Measurements from ENCODE around the gene ZNF526. TPM values are rescaled to one million over a fixed set of nuclear protein-coding genes. Genes with fewer than 3 reads are reported as not detected.
A peak's percentile ranks its signal among the peaks of the same experiment; 100 is the strongest.

Gene ZNF526
- total RNA-seq, 2 experiments from 2014 or later = 5.0 to 6.2 TPM

GRCh38 chr19:42229301-42229854 lies 9.3 kb downstream of the ZNF526 start:
- Mint-ChIP-seq H3K27me3 (no peaks in the 10 kb centered on the region), H3K4me3 (no peak overlapping the region), H3K36me3 (ENCODE audit: low read depth) (peaks cover 92% of the 10 kb centered on the region), H3K27ac (peak overlapping the region; percentile 59), H3K4me1 (ENCODE audit: low read depth) (peaks cover 17% of the 10 kb centered on the region), H3K9me3 (no peaks in the 10 kb centered on the region)
- intact Hi-C loops (cut with DNase I, micrococcal nuclease) = no loop called here
- no peak for DNase-seq
- H3K27ac ChIP-seq (ENCODE audit: low read depth in 1 of 2, low read length in 2 of 2) = no peak overlapping the region
- peaks cover 16% of the 10 kb centered on the region for H3K4me1 ChIP-seq (ENCODE audit: insufficient read depth, low read length)
- H3K4me3 ChIP-seq (ENCODE audit: low read length) = no peak overlapping the region
- peaks cover 85% of the 10 kb centered on the region for H3K36me3 ChIP-seq (ENCODE audit: insufficient read depth, low read length)
- ChIA-PET POLR2A (interaction anchor here (1.1 kb wide), 2 partner anchors 11 to 13 kb away, joined by 3 to 4 read pairs; partner anchors contain the start of gene GSK3A), CTCF (interaction anchor here (2.0 kb wide), 1 partner anchor 13 kb away, joined by 7 read pairs; the partner anchor contains the start of gene GSK3A)
- ATAC-seq (ENCODE audit: poor library complexity) = no peak
- no peaks in the 10 kb centered on the region for H3K27me3 ChIP-seq (ENCODE audit: control insufficient read depth in 1 of 2, insufficient read depth in 2 of 2, low read length in 2 of 2)
- no peaks in the 10 kb centered on the region for H3K9me3 ChIP-seq (ENCODE audit: control insufficient read depth in 1 of 2, insufficient read depth in 1 of 2, low read length in 2 of 2)
- no peak for TF ChIP-seq CTCF (IDR thresholded peaks at IDR 0.05)

GRCh38 chr19:42229855-42230351 lies 9.8 kb downstream of the ZNF526 start:
- no peak for ATAC-seq (ENCODE audit: poor library complexity)
- Mint-ChIP-seq H3K4me1 (ENCODE audit: low read depth) (peaks cover 17% of the 10 kb centered on the region), H3K9me3 (no peaks in the 10 kb centered on the region), H3K27me3 (no peaks in the 10 kb centered on the region), H3K36me3 (ENCODE audit: low read depth) (peaks cover 92% of the 10 kb centered on the region), H3K4me3 (no peak overlapping the region), H3K27ac (peak overlapping the region; percentile 36)
- no peaks in the 10 kb centered on the region for H3K27me3 ChIP-seq (ENCODE audit: control insufficient read depth in 1 of 2, insufficient read depth in 2 of 2, low read length in 2 of 2)
- intact Hi-C loops (cut with DNase I, micrococcal nuclease) = no loop called here
- ChIA-PET CTCF (interaction anchor here (2.0 kb wide), 1 partner anchor 13 kb away, joined by 7 read pairs; the partner anchor contains the start of gene GSK3A), POLR2A (interaction anchor here (0.8 to 1.1 kb wide), 3 partner anchors 9 to 12 kb away, joined by 3 to 4 read pairs (median 4); partner anchors contain the start of genes GSK3A and ZNF526)
- H3K9me3 ChIP-seq (ENCODE audit: control insufficient read depth in 1 of 2, insufficient read depth in 1 of 2, low read length in 2 of 2) = no peaks in the 10 kb centered on the region
- H3K27ac ChIP-seq (ENCODE audit: low read depth in 1 of 2, low read length in 2 of 2) = no peak overlapping the region
- peaks cover 85% of the 10 kb centered on the region for H3K36me3 ChIP-seq (ENCODE audit: insufficient read depth, low read length)
- DNase-seq = no peak
- TF ChIP-seq CTCF (IDR thresholded peaks at IDR 0.05) = no peak
- no peak overlapping the region for H3K4me3 ChIP-seq (ENCODE audit: low read length)
- peaks cover 16% of the 10 kb centered on the region for H3K4me1 ChIP-seq (ENCODE audit: insufficient read depth, low read length)

- Histone ChIP-seq H3K9me3 (ENCODE audit: control insufficient read depth in 1 of 2, insufficient read depth in 1 of 2, low read length in 2 of 2) (no peaks in the 10 kb centered on the region), H3K27ac (ENCODE audit: low read depth in 1 of 2, low read length in 2 of 2) (no peak overlapping the region), H3K36me3 (ENCODE audit: insufficient read depth, low read length) (peaks cover 85% of the 10 kb centered on the region), H3K27me3 (ENCODE audit: control insufficient read depth in 1 of 2, insufficient read depth in 2 of 2, low read length in 2 of 2) (no peaks in the 10 kb centered on the region), H3K4me3 (ENCODE audit: low read length) (no peak overlapping the region), H3K4me1 (ENCODE audit: insufficient read depth, low read length) (peaks cover 16% of the 10 kb centered on the region)
- no peak for ATAC-seq (ENCODE audit: poor library complexity)
- no peak for TF ChIP-seq CTCF (IDR thresholded peaks at IDR 0.05)
- ChIA-PET CTCF (no interaction called here), POLR2A (interaction anchor here (0.8 to 1.1 kb wide), 2 partner anchors 9 to 10 kb away, joined by 4 read pairs; partner anchors contain the start of gene ZNF526)
- no peak for DNase-seq
- intact Hi-C loops (cut with DNase I, micrococcal nuclease) = no loop called here
- Mint-ChIP-seq H3K27me3 (no peaks in the 10 kb centered on the region), H3K27ac (no peak overlapping the region), H3K4me3 (no peak overlapping the region), H3K4me1 (ENCODE audit: low read depth) (peaks cover 17% of the 10 kb centered on the region), H3K36me3 (ENCODE audit: low read depth) (peaks cover 94% of the 10 kb centered on the region), H3K9me3 (no peaks in the 10 kb centered on the region)
These were observed 10.5 kb downstream of the ZNF526 start for GRCh38 chr19:42230571-42230970.

Measured in CD4-positive, alpha-beta T cell (primary cell).